GM04504 (cell line): ENCODE measurements around the gene FAM43A.

Source experiments
- DNase-seq: peaks from one replicate; pipeline ENCODE4 v3.0.0-alpha.2; 2012; ENCODE audit warnings: low read depth

FAM43A gene

GRCh38 chr3:194685718-194686413 is at the start of gene FAM43A:
Gene FAM43A, plus strand, starts transcription at chr3:194685883. Its CDS starts 944 bp downstream, at chr3:194686827.
- DNase-seq: peak; percentile 92

DNA sequence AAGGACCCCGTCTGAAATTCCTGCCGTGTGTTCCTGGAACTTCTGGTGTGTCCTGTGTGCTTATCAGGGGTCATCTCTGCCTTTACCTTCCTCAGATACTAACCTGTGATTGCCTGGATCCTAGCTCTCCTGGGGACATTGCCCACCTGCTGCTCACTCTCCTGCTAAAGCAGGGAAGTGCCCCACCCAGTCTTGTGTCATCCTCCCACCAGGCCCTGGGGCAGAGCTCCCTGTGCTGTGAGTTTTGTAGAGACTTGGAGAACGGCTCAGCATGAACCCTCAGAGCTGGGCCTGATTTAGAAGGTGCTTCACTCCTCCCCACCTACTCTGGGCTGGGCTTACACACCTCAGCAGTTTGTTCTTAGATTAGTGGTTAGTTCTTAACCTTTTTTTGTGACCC is 48.6 kb upstream of the FAM43A start:
- DNase-seq: no peak

- DNase-seq: no peak
These were observed 47.9 kb upstream of the FAM43A start for GRCh38 chr3:194637541-194638400.

GRCh38 chr3:194638991-194639605 is 46.6 kb upstream of the FAM43A start:
- no peak for DNase-seq

GRCh38 chr3:194640829-194641228 is 44.9 kb upstream of the FAM43A start:
- no peak for DNase-seq

DNA sequence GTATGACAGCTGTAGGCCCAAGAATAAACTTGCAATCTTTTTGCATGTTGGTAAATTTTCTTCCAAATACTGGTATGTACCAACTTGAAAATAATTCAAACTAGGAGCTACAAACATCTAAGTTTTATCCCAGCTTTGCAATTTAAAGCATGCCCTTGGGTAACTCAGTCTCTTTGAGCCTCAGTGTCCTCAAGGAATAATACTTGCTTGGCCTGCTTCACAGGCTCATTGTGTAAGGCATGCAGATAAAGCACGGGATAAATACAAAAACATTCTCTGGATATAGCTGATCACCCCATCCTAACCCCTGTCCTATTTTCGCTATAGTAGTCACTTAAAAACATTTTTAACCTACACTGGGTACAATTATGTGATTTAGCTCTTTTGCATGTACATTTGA is 42.9 kb upstream of the FAM43A start:
- DNase-seq: no peak

DNA sequence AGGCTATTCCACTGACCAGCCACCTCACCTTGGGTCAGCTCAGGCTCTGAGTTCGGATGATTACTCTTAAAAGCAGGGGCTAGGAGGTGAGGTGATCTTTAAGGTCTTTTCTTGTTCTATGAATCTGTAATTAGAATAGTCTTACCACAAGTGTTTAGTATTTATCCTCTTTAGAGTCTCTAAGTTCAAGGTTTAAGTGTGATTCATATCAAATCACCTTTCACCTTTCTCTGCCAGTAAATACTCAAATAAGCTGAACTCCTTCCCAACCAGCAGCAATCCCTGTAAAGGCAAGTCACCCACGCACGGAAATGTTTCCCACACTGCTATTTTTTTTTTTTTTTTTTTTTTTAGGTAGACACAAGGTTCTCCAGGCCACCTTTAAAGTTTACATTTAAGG is 37.9 kb upstream of the FAM43A start:
- no peak for DNase-seq

DNA sequence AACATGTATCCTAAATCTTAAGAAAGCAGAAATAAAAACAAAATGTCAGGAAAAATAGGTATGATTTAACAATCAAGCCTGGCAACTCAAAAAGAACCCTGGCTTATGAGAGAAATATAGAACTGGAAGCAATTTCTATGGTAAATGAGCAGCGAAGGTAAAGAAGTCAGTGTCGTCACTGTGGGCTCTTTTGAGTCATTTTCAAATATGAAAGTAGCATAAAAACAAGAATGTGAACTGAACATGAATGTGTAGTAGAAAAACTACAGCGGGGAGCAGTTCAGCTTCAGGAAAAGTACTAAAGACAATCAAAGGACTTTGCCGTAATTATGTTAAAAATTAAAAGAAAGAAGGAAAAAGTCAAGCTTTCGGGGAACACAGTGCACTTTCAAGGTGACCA is 31.2 kb upstream of the FAM43A start:
- DNase-seq: no peak

DNA sequence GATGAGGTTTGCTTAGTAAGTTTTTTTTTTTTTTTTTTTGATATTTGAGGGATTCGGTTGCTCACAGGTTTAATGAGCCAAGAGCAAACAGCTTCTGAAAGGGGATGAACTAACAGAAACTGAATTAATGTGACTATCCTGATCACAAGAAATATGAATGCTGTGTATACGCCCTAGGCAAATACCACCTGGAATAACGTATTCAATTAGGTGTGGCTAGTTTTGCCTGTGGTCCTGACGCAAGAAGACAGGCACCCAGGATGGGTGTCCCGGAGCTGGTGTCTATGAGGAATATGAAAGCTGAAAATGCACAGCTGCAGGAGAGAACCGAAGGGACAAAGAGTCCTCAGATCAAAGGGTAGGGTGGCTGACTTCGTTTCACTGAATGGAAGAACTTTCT is 28.2 kb upstream of the FAM43A start:
- no peak for DNase-seq

DNA sequence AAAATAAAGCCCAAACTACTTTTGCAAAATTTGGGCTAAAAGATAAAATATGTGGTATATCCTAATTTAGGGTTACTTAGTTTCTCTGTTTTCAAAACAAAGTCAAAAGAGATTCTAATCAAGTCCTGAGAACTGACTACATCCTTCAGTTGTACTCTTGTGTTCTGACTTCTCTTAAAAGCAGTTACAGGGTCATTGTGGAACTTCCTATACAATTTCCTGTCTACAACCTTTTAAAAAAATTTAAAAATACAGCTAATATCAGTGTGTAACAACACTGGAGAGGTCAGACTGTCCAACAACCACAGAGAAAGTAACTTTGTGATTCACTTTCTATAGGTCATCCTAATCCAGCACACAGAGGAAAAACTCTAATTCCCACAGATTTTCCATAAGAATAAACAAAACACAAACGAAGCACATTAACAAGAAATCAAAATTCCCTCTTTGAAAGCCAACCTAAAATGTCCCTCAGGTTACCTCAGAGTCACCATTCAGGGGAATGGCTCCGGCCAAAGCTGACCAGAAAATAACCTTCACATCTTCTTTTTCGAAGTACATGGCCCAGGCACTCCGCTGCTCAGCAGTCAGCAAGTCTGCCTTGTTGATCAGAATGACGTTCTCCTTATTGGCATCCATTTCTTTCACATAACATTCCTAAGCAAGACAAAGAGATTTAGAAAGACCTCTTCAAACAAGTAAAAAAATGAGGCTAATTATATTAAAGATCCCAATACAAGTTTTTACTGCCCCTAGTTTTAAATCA is 27.0 kb upstream of the FAM43A start:
- DNase-seq: no peak

GRCh38 chr3:194659778-194660177 is 25.9 kb upstream of the FAM43A start:
- DNase-seq: no peak

DNA sequence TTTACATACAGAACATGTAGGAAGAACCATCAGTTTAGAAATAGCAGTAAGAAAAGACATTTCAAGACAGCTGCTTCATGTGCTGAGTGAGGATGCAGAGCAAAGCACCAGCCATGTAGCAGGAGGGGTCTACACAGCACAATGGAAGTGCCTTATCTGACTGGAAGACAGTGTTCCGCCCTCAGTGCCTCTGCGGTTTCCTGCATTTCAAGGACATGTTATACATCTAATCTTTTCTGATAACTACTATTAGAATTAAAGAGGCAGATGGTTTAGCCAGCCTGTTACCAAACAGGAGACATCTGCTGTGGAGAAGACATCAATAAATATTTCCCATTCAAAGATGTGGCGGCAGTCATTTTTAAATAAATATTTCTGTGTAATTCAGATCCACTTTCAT is 24.3 kb upstream of the FAM43A start:
- no peak for DNase-seq

DNA sequence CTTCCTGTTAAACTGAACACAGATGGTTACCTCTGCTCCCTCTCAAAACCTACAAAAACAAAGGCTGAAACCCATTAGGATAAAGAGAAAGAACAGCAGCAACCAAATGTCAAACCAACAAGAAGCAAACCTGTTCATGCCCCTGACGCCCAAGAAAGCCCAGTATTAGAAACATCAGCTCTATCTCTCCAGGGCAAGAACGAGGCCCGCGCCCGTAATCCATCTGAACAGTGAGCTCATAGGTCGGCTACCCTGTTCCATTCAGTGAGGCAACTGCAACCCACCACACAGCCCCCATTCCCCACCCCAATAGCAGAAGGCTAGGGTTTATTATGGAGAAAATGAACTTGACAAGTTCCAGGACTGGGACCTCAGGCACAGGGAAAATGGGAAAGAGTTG is 23.7 kb upstream of the FAM43A start:
- no peak for DNase-seq

GRCh38 chr3:194664857-194665256 is 20.8 kb upstream of the FAM43A start:
- no peak for DNase-seq

DNA sequence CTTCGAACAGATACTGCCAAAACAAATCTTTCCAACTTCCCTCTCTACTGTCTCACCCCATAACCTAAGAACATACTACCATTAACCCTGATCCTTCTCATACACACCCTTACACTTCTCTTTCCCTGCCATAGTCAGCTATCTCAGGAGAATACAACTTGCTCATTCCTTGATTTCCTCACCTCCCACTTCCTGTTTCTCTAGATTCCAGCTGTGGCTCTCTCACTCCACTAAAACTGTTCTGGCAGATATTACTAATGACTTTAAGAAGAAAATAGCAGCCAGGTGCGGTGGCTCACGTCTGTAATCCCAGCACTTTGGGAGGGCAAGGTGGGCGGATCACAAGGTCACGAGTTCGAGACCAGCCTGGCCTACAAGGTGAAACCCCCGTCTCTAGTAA is 18.3 kb upstream of the FAM43A start:
- no peak for DNase-seq

GRCh38 chr3:194671511-194671899 is 14.2 kb upstream of the FAM43A start:
- DNase-seq: no peak

GRCh38 chr3:194671900-194672808 is 13.5 kb upstream of the FAM43A start, which contains the start of gene LSG1:
Gene LSG1, minus strand, starts transcription at chr3:194672191. Its CDS starts 29 bp downstream, at chr3:194672162.
- DNase-seq: peak; percentile 90

- no peak for DNase-seq
These were observed 12.8 kb upstream of the FAM43A start for GRCh38 chr3:194672876-194673275.

DNA sequence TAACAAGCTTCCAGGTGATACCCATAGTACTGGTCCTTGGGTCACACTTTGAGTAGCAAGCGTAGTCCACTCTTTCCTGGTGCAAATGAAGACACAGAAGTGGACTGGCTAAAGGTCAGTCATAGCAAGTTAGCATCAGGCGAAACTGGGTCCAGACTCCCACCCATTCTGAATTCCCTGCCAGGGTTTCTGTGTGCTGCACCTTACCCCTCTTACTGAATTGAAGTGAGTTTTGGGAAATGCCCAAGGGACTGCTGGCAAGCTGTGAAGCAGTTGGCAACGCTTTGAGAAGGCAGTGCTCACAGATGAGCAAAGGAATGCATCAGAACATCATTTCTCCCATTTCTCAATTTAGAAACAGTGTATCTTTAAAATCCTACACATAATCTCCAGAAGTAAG is 11.9 kb upstream of the FAM43A start:
- no peak for DNase-seq

DNA sequence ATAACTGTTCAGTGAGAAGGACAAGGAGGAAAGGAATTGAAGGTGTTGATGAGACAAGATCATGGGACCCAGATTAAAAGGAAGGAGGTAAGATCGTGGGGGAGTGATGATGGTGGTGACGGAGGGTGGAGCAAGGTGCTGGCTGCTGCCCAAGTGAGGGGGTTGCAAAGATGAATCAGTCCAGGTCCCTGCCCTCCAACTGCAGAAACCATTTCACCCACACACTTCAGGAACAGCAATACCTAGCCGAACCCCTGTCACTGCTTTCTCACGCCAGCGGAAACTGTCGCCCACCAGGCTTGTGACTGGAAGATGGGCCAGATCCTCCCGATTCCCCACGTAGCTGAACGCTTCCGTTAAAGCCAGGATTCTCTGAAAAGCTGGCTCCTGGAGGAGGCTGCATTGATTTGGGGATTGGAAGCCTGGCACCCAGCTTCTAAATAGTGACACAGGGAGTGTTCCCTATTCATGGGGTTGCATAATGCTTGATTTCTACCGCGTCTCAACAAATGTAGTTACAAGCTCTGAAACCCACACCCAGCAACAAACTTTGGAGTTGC is 10.5 kb upstream of the FAM43A start:
- no peak for DNase-seq

GRCh38 chr3:194675680-194676079 is 10.0 kb upstream of the FAM43A start:
- DNase-seq: no peak
